K562 (cell line): Measurements from ENCODE around the gene STIM1. TPM values are rescaled to one million over a fixed set of nuclear protein-coding genes. Genes with fewer than 3 reads are reported as not detected.

Experiments
- ATAC-seq: fragments of 200-7000 bp; cut with Tn5 transposase; 3 replicates; pipeline ENCODE4 v1.9.1; 2020; ENCODE audit warnings: moderate library complexity
- BruUV-seq: library from RNA; stranded (reverse); fragments of 400-500 nt; replicated peaks from 2 replicates; lab custom pipeline; 2021; lab: Mats Ljungman, UMichigan
- CTCF ChIA-PET: fragments of 300-600 bp; formaldehyde crosslinking; extraction: SDS; loops from one replicate; lab custom pipeline; 2021; ENCODE audit warnings: low intra/inter-chr PET ratio; lab: Yijun Ruan, JAX
- POLR2A ChIA-PET: fragments of 300-600, 350-650 bp; sonication (Branson Sonifier 250); formaldehyde crosslinking; extraction: SDS; loops from one replicate; lab custom pipeline; 2021; ENCODE audit warnings: antibody characterized with exemption, inconsistent platforms; lab: Yijun Ruan, JAX
- DNase-seq, 4 experiments: peaks; one replicate each; pipeline versions ENCODE4 v3.0.0 to v3.0.0-alpha.2; 2011 to 2018; ENCODE audit warnings: low spot score in 3 of 4, mixed read lengths in 3 of 4; ENCODE audit errors: extremely low read depth in 1 of 4
- FAIRE-seq: peaks from 2 replicates; lab custom pipeline; 2011; peaks lifted over from hg19 to GRCh38; lab: Jason Lieb, UNC
- H2AFZ ChIP-seq: 2 replicates; pipeline ENCODE4 v1.6.0; 2011; ENCODE audit warnings: low read depth, low read length, control low read depth, inconsistent platforms
- H3K27ac ChIP-seq: fragments of 200-600 bp; 3 replicates; pipeline ENCODE4 v1.8.0; 2011; ENCODE audit warnings: low read depth, mild to moderate bottlenecking, control low read depth, inconsistent platforms, low read length, moderate library complexity, mixed read lengths; ENCODE audit errors: extremely low read depth
- H3K27me3 ChIP-seq, 2 experiments: fragments of 300-600 bp in 1 of 2; 2 replicates in 1 of 2; 3 replicates in 1 of 2; pipeline versions ENCODE4 v1.6.0 to v1.8.0; 2011; ENCODE audit warnings: inconsistent platforms in 2 of 2, low read length in 2 of 2, mild to moderate bottlenecking in 1 of 2, mixed read lengths in 1 of 2, moderate library complexity in 1 of 2; ENCODE audit not compliant: control insufficient read depth in 2 of 2, insufficient read depth in 2 of 2
- H3K36me3 ChIP-seq: fragments of 300-600 bp; 3 replicates; pipeline ENCODE4 v1.8.0; 2011; ENCODE audit warnings: mild to moderate bottlenecking, low read length, inconsistent platforms; ENCODE audit not compliant: control insufficient read depth, insufficient read depth
- H3K4me1 ChIP-seq, 2 experiments: fragments of 200-600 bp in 1 of 2; replicated peaks in 1 of 2; 2 replicates in 1 of 2; 3 replicates in 1 of 2; pipeline versions ENCODE4 v1.5.1 to v1.8.0; 2011; ENCODE audit warnings: inconsistent platforms in 2 of 2, low read length in 2 of 2, mild to moderate bottlenecking in 1 of 2, mixed read lengths in 1 of 2, moderate library complexity in 1 of 2; ENCODE audit not compliant: control insufficient read depth in 2 of 2, insufficient read depth in 2 of 2
- H3K4me2 ChIP-seq: 2 replicates; pipeline ENCODE4 v1.6.1; 2011; ENCODE audit warnings: low read length, control low read depth, inconsistent platforms, mixed read lengths; ENCODE audit not compliant: insufficient read depth
- H3K4me3 ChIP-seq: fragments of 200-600 bp; sonication (generic), shearing (Covaris generic); 2 replicates; pipeline ENCODE4 v1.5.1; 2016; ENCODE audit warnings: control low read depth, inconsistent platforms
- H3K79me2 ChIP-seq: fragments of 200-600 bp; 3 replicates; pipeline ENCODE4 v1.8.0; 2011; ENCODE audit warnings: low read length, inconsistent platforms; ENCODE audit not compliant: control insufficient read depth, insufficient read depth
- H3K9ac ChIP-seq, 2 experiments: 2 replicates each; pipeline versions ENCODE4 v1.6.0 to v1.6.1; 2011; ENCODE audit warnings: low read depth in 2 of 2, low read length in 2 of 2, control low read depth in 1 of 2, inconsistent platforms in 1 of 2, mild to moderate bottlenecking in 1 of 2, mixed read lengths in 1 of 2; ENCODE audit not compliant: insufficient read depth in 1 of 2
- H3K9me1 ChIP-seq: one replicate; pipeline ENCODE4 v1.6.0; 2011; ENCODE audit warnings: inconsistent platforms, mild to moderate bottlenecking, low read length, moderate library complexity; ENCODE audit not compliant: control insufficient read depth, insufficient read depth
- H3K9me3 ChIP-seq: replicated peaks from 2 replicates; pipeline ENCODE4 v1.5.1; 2011; ENCODE audit warnings: low read depth, low read length, inconsistent platforms; ENCODE audit not compliant: control insufficient read depth, insufficient read depth
- H4K20me1 ChIP-seq: replicated peaks from 2 replicates; pipeline ENCODE4 v1.6.1; 2011; ENCODE audit warnings: low read length, inconsistent platforms, mixed read lengths; ENCODE audit not compliant: control insufficient read depth, insufficient read depth
- CEBPB ChIP-seq: fragments of 450-650 bp; IDR thresholded peaks from 2 replicates; pipeline ENCODE4 v1.6.1; 2016; ENCODE audit warnings: missing genetic modification characterization, missing compliant biosample characterization
- CEBPG ChIP-seq, 3 experiments: fragments of 200-800 bp in 1 of 3; sonication (Bioruptor generic) in 1 of 3; sonication (generic) in 1 of 3; formaldehyde crosslinking in 1 of 3; IDR thresholded peaks in 2 of 3; conservative IDR thresholded peaks in 1 of 3; 2 replicates each; pipeline versions ENCODE4 v1.6.1 to v1.8.0; 2016 to 2022; ENCODE audit warnings: missing compliant biosample characterization in 2 of 3, missing genetic modification characterization in 2 of 3, mild to moderate bottlenecking in 1 of 3, missing genetic modification reagents in 1 of 3
- GTF2F1 ChIP-seq: IDR thresholded peaks from 2 replicates; pipeline ENCODE4 v1.6.1; 2011; ENCODE audit warnings: low read depth, low read length, improper control_type of control experiment
- ZFP1 ChIP-seq: fragments of 450-650 bp; formaldehyde crosslinking; IDR thresholded peaks from 2 replicates; pipeline ENCODE4 v1.4.0; 2020; ENCODE audit warnings: mild to moderate bottlenecking, mixed read lengths
- WGBS: fragments of 100-300 bp; shearing (Covaris generic); methylation state at CpG from one replicate; pipeline ENCODE4 v1.1.6; 2016; ENCODE audit warnings: low coverage, mixed read lengths; ENCODE audit not compliant: insufficient coverage; ENCODE audit errors: missing lambda C conversion rate; 5-methylcytosine and 5-hydroxymethylcytosine counted together
- in situ Hi-C: fragments of 300-500 bp; cut with MboI; formaldehyde crosslinking; loops from 4 replicates; pipeline ENCODE4 v1.15.0; 2018; ENCODE audit warnings: inconsistent platforms, mixed read lengths
- intact Hi-C: fragments of 100-400 bp; cut with micrococcal nuclease; formaldehyde crosslinking; loops from 2 replicates; pipeline ENCODE4 v1.14.2; 2022
- polyA plus RNA-seq, 8 experiments: library from polyadenylated mRNA; depleted of rRNA in 4 of 8; stranded (reverse) in 5 of 8; unstranded in 3 of 8; fragments of >200 nt; fragmentation: Nextera tagmentation in 2 of 8; fragmentation: Illumina TruSeq in 1 of 8; extraction: Ambion mirVana in 2 of 8; extraction: Trizol in 1 of 8; gene quantifications; 2 replicates each; pipeline versions ENCODE4 v1.2.1 to v1.2.3, GENCODE V29; 2011 to 2014; ENCODE audit warnings: inconsistent platforms in 1 of 8, missing spikeins in 1 of 8
- total RNA-seq, 7 experiments: library from RNA; depleted of rRNA in 6 of 7; stranded (reverse); fragments of >200 nt in 6 of 7; fragmentation: Illumina TruSeq in 2 of 7; extraction: Trizol in 2 of 7; gene quantifications; 2 replicates each; pipeline versions ENCODE4 v1.2.1 to v1.2.3, GENCODE V29; 2011 to 2021; ENCODE audit warnings: low replicate concordance in 1 of 7
- TF ChIP-seq, protein P1 (sequence below): IDR thresholded peaks from 2 replicates; pipeline ENCODE4 v1.6.1; 2016; ENCODE audit warnings: missing genetic modification characterization, missing compliant biosample characterization
- TF ChIP-seq, protein P2 (sequence below), 2 experiments: fragments of 450-650 bp; conservative IDR thresholded peaks; 2 replicates each; pipeline ENCODE4 v1.6.1; 2017; ENCODE audit warnings: mild to moderate bottlenecking in 2 of 2, moderate library complexity in 2 of 2

Gene STIM1
- total and polyA plus RNA-seq, 9 of the 15 experiments (the other 6 are each of a cell fraction or from before 2014, with no cell fraction given) = 7.7 to 50.5 (median 22.5) TPM

GRCh38 chr11:3933165-3933628 is 77.7 kb downstream of the STIM1 start:
- Histone ChIP-seq H3K9me1 (peaks cover 4% of the 10 kb centered on the region), H3K79me2 (peaks cover 46% of the 10 kb centered on the region), H3K4me3 (no peak overlapping the region), H3K27ac (no peak overlapping the region), H3K4me1 (peaks cover 0 to 23% of the 10 kb centered on the region in 2 experiments; a peak in 2 of 5 replicates), H3K36me3 (peaks cover 8% of the 10 kb centered on the region; the same call in 2 of the 3 replicates), H4K20me1 (peaks cover 12% of the 10 kb centered on the region; the same call in 1 of the 2 replicates), H3K4me2 (no peak overlapping the region), H3K27me3 (no peaks in the 10 kb centered on the region), H3K9ac (no peak overlapping the region), H2AFZ (no peak overlapping the region), H3K9me3 (no peaks in the 10 kb centered on the region)
- BruUV-seq = no TSS peak
- FAIRE-seq = no peak
- no peak for DNase-seq
- intact Hi-C loops = no loop called here
- in situ Hi-C loops = no loop called here
- ChIA-PET POLR2A (interaction anchor here (0.6 to 1.7 kb wide), 3 partner anchors 52 to 74 kb away, joined by 3 to 4 read pairs (median 3); no protein-coding TSS in a partner anchor), CTCF (no interaction called here)
- no peak for ATAC-seq
- 50% methylated on average over 1 of the region's 1 CpG for WGBS
- peak; percentile 71; the same call in 1 of the 2 replicates for TF ChIP-seq CEBPB
- TF ChIP-seq CEBPG (CRISPR knock-in tag; IDR thresholded peaks at IDR 0.05) = 0 out of 2 replicates have a peak, but pooled peaks have one; percentile 19
- peak in 1 of 2 experiments; percentile 32; a peak in 1 of 4 replicates for TF ChIP-seq CEBPG (tag; conservative IDR thresholded peaks at IDR 0.05 in 1 of 2, IDR thresholded peaks at IDR 0.05 in 1 of 2)
- TF ChIP-seq ZFP1 = no peak
- no peak for TF ChIP-seq GTF2F1
- TF ChIP-seq, protein P1, sequence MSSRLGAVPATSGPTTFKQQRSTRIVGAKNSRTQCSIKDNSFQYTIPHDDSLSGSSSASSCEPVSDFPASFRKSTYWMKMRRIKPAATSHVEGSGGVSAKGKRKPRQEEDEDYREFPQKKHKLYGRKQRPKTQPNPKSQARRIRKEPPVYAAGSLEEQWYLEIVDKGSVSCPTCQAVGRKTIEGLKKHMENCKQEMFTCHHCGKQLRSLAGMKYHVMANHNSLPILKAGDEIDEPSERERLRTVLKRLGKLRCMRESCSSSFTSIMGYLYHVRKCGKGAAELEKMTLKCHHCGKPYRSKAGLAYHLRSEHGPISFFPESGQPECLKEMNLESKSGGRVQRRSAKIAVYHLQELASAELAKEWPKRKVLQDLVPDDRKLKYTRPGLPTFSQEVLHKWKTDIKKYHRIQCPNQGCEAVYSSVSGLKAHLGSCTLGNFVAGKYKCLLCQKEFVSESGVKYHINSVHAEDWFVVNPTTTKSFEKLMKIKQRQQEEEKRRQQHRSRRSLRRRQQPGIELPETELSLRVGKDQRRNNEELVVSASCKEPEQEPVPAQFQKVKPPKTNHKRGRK (tag) = no peak
- TF ChIP-seq, protein P2, sequence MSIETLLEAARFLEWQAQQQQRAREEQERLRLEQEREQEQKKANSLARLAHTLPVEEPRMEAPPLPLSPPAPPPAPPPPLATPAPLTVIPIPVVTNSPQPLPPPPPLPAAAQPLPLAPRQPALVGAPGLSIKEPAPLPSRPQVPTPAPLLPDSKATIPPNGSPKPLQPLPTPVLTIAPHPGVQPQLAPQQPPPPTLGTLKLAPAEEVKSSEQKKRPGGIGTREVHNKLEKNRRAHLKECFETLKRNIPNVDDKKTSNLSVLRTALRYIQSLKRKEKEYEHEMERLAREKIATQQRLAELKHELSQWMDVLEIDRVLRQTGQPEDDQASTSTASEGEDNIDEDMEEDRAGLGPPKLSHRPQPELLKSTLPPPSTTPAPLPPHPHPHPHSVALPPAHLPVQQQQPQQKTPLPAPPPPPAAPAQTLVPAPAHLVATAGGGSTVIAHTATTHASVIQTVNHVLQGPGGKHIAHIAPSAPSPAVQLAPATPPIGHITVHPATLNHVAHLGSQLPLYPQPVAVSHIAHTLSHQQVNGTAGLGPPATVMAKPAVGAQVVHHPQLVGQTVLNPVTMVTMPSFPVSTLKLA (conservative IDR thresholded peaks at IDR 0.05) = no peak
- TF ChIP-seq, all 486 proteins: peak for 2
